H9 (cell line): ENCODE measurements around the gene P2RX5. TPM values are rescaled to one million over a fixed set of nuclear protein-coding genes. Genes with fewer than 3 reads are reported as not detected.

Experiments
- DNase-seq: peaks from one replicate; pipeline ENCODE4 v3.0.0-alpha.2; 2017
- H2AFZ ChIP-seq: one replicate; pipeline ENCODE4 v1.6.1; 2013; ENCODE audit warnings: mild to moderate bottlenecking, low read length, control low read depth, moderate library complexity
- H2AK5ac ChIP-seq: 2 replicates; pipeline ENCODE4 v1.6.1; 2013; ENCODE audit warnings: low read length, control low read depth, mixed read lengths; ENCODE audit not compliant: insufficient read length
- H2BK120ac ChIP-seq: one replicate; pipeline ENCODE4 v1.6.1; 2013; ENCODE audit warnings: low read depth, mild to moderate bottlenecking, low read length, control low read depth, inconsistent platforms; ENCODE audit not compliant: poor library complexity, severe bottlenecking
- H2BK12ac ChIP-seq: 2 replicates; pipeline ENCODE4 v1.6.1; 2013; ENCODE audit warnings: low read length, control low read depth, mixed read lengths, low read depth; ENCODE audit not compliant: insufficient read length
- H2BK15ac ChIP-seq: 2 replicates; pipeline ENCODE4 v1.6.1; 2013; ENCODE audit warnings: low read depth, low read length, control low read depth
- H2BK20ac ChIP-seq: one replicate; pipeline ENCODE4 v1.6.1; 2013; ENCODE audit warnings: low read depth, mild to moderate bottlenecking, low read length, control low read depth, inconsistent platforms; ENCODE audit not compliant: poor library complexity, severe bottlenecking
- H2BK5ac ChIP-seq: 2 replicates; pipeline ENCODE4 v1.6.1; 2013; ENCODE audit warnings: low read length, control low read depth, mixed read lengths; ENCODE audit not compliant: insufficient read length
- H3K14ac ChIP-seq: 2 replicates; pipeline ENCODE4 v1.6.1; 2013; ENCODE audit warnings: low read length, control low read depth; ENCODE audit not compliant: insufficient read depth
- H3K18ac ChIP-seq: 2 replicates; pipeline ENCODE4 v1.6.1; 2013; ENCODE audit warnings: low read depth, mild to moderate bottlenecking, mixed read lengths, low read length, control low read depth; ENCODE audit not compliant: insufficient read length
- H3K23ac ChIP-seq: 2 replicates; pipeline ENCODE4 v1.6.1; 2013; ENCODE audit warnings: low read length, control low read depth, mixed read lengths, low read depth; ENCODE audit not compliant: insufficient read length
- H3K23me2 ChIP-seq: 2 replicates; pipeline ENCODE4 v1.6.1; 2013; ENCODE audit warnings: low read depth, mild to moderate bottlenecking, mixed read lengths, low read length, control low read depth; ENCODE audit not compliant: insufficient read length, poor library complexity, severe bottlenecking
- H3K27ac ChIP-seq: 2 replicates; pipeline ENCODE4 v1.5.1; 2013; ENCODE audit warnings: low read length, control low read depth, mixed read lengths, low read depth; ENCODE audit not compliant: insufficient read length
- H3K27me3 ChIP-seq: 2 replicates; pipeline ENCODE4 v1.6.1; 2013; ENCODE audit warnings: low read length, control low read depth, inconsistent platforms; ENCODE audit not compliant: insufficient read depth
- H3K4ac ChIP-seq: 2 replicates; pipeline ENCODE4 v1.6.1; 2013; ENCODE audit warnings: low read depth, mild to moderate bottlenecking, control low read depth, inconsistent platforms, low read length, moderate library complexity
- H3K4me1 ChIP-seq: 2 replicates; pipeline ENCODE4 v1.6.1; 2013; ENCODE audit warnings: low read length, control low read depth, inconsistent platforms; ENCODE audit not compliant: insufficient read depth
- H3K4me2 ChIP-seq: 2 replicates; pipeline ENCODE4 v1.6.1; 2013; ENCODE audit warnings: low read length, control low read depth, mixed read lengths; ENCODE audit not compliant: insufficient read length, insufficient read depth
- H3K56ac ChIP-seq: 2 replicates; pipeline ENCODE4 v1.6.1; 2013; ENCODE audit warnings: low read depth, mild to moderate bottlenecking, mixed read lengths, low read length, control low read depth; ENCODE audit not compliant: insufficient read length
- H3K79me1 ChIP-seq: 2 replicates; pipeline ENCODE4 v1.6.1; 2013; ENCODE audit warnings: low read depth, mild to moderate bottlenecking, moderate library complexity, low read length, control low read depth, inconsistent platforms; ENCODE audit not compliant: insufficient read depth, poor library complexity, severe bottlenecking
- H3K79me2 ChIP-seq: 2 replicates; pipeline ENCODE4 v1.6.1; 2013; ENCODE audit warnings: low read length, control low read depth, inconsistent platforms; ENCODE audit not compliant: insufficient read depth
- H3K9ac ChIP-seq: 2 replicates; pipeline ENCODE4 v1.6.1; 2013; ENCODE audit warnings: low read length, control low read depth, mixed read lengths; ENCODE audit not compliant: insufficient read length; ENCODE audit errors: extremely low read depth
- H3K9me3 ChIP-seq: one replicate; pipeline ENCODE4 v1.6.1; 2013; ENCODE audit warnings: low read depth, low read length, inconsistent platforms; ENCODE audit not compliant: control insufficient read depth
- H3T11ph ChIP-seq: one replicate; pipeline ENCODE4 v1.6.1; 2013; ENCODE audit warnings: mild to moderate bottlenecking, low read length, control low read depth, inconsistent platforms
- H4K20me1 ChIP-seq: one replicate; pipeline ENCODE4 v1.6.1; 2013; ENCODE audit not compliant: control insufficient read depth, insufficient read length, insufficient read depth
- H4K5ac ChIP-seq: 2 replicates; pipeline ENCODE4 v1.6.1; 2013; ENCODE audit warnings: low read depth, mild to moderate bottlenecking, mixed read lengths, low read length, control low read depth; ENCODE audit not compliant: insufficient read length
- H4K8ac ChIP-seq: replicated peaks from 2 replicates; pipeline ENCODE4 v1.6.1; 2013; ENCODE audit warnings: low read length, control low read depth, mixed read lengths, low read depth; ENCODE audit not compliant: insufficient read length
- H4K91ac ChIP-seq: 2 replicates; pipeline ENCODE4 v1.6.1; 2013; ENCODE audit warnings: low read depth, mild to moderate bottlenecking, moderate library complexity, mixed read lengths, low read length, control low read depth; ENCODE audit not compliant: insufficient read length
- H3K27ac Mint-ChIP-seq, 3 experiments: 2 replicates in 2 of 3; 3 replicates in 1 of 3; pipeline ENCODE4 v1.8.0; 2020 to 2021; ENCODE audit warnings: mixed read lengths in 3 of 3, mild to moderate bottlenecking in 1 of 3, moderate library complexity in 1 of 3
- H3K27me3 Mint-ChIP-seq: 2 replicates; pipeline ENCODE4 v1.8.0; 2021; ENCODE audit warnings: low read depth, mild to moderate bottlenecking, moderate library complexity, mixed read lengths
- H3K36me3 Mint-ChIP-seq, 3 experiments: 2 replicates in 2 of 3; 3 replicates in 1 of 3; pipeline ENCODE4 v1.8.0; 2020 to 2021; ENCODE audit warnings: low read depth in 3 of 3, mixed read lengths in 3 of 3; ENCODE audit not compliant: insufficient read depth in 1 of 3
- H3K4me1 Mint-ChIP-seq, 2 experiments: 2 replicates each; pipeline ENCODE4 v1.8.0; 2020; ENCODE audit warnings: mixed read lengths in 2 of 2
- H3K4me3 Mint-ChIP-seq, 2 experiments: 2 replicates in 1 of 2; 3 replicates in 1 of 2; pipeline ENCODE4 v1.8.0; 2020 to 2021; ENCODE audit warnings: mild to moderate bottlenecking in 2 of 2, mixed read lengths in 2 of 2, moderate library complexity in 1 of 2
- H3K9me3 Mint-ChIP-seq, 2 experiments: 2 replicates in 1 of 2; 3 replicates in 1 of 2; pipeline ENCODE4 v1.8.0; 2020; ENCODE audit warnings: mild to moderate bottlenecking in 2 of 2, mixed read lengths in 2 of 2, moderate library complexity in 1 of 2
- WGBS: extraction: QIAGEN DNeasy Blood & Tissue Kit; methylation state at CpG from one replicate; pipeline ENCODE4 v1.1.7; 2013; ENCODE audit warnings: missing lambda C conversion rate, low lambda C conversion rate, mixed read lengths; ENCODE audit not compliant: insufficient read length; ENCODE audit errors: extremely low coverage; 5-methylcytosine and 5-hydroxymethylcytosine counted together
- total RNA-seq: library from RNA; stranded (reverse); gene quantifications from 2 replicates; pipeline ENCODE4 v1.2.1, GENCODE V29; 2021
- TF ChIP-seq, protein P1 (sequence below): fragments of 200-600 bp; sonication (generic); conservative IDR thresholded peaks from 3 replicates; pipeline ENCODE4 v1.8.0; 2021; ENCODE audit warnings: antibody characterized with exemption, mild to moderate bottlenecking

Gene P2RX5
- total RNA-seq, 1 experiment from 2014 or later, result 4.7 TPM

DNA sequence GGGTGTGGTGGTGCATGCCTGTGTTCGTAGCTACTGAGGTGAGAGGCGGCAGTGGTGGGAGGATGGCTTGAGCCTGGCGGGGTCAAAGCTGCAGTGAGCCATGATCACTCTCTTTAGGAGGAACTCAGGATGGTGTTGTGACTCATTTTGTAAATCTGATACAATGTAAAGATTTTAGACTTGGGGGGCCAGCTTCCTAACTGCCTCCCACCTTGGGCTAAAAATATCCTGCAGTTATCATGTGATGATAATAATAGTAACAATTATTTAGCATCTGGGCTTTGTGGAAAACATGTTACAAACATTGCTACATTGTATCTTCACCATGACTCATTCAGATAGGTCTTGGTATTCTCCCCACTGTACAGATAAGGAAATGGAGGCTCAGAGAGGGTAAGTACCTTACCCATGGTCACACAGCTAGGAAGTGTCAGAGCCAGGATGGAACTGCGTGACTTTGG lies 52.0 kb downstream of the P2RX5 start:
- Histone ChIP-seq H3K9me3 (no peaks in the 10 kb centered on the region), H3K79me1 (no peaks in the 10 kb centered on the region), H2BK5ac (no peak overlapping the region), H3K18ac (no peak overlapping the region), H2BK120ac (no peak overlapping the region), H4K5ac (no peak overlapping the region), H3K23me2 (no peaks in the 10 kb centered on the region), H4K91ac (no peak overlapping the region), H2AK5ac (no peak overlapping the region), H4K8ac (no peak overlapping the region), H3K27me3 (no peaks in the 10 kb centered on the region), H3K4me2 (no peak overlapping the region), H4K20me1 (no peaks in the 10 kb centered on the region), H3K27ac (no peak overlapping the region), H3K79me2 (no peaks in the 10 kb centered on the region), H3K4ac (no peak overlapping the region), H3K56ac (no peak overlapping the region), H3K23ac (no peak overlapping the region), H3T11ph (no peak overlapping the region), H2BK20ac (no peak overlapping the region), H3K14ac (no peak overlapping the region), H2BK15ac (no peak overlapping the region), H3K9ac (no peak overlapping the region), H2AFZ (no peak overlapping the region), H2BK12ac (no peak overlapping the region), H3K4me1 (no peaks in the 10 kb centered on the region; the same call in 1 of the 2 replicates)
- TF ChIP-seq, protein P1, sequence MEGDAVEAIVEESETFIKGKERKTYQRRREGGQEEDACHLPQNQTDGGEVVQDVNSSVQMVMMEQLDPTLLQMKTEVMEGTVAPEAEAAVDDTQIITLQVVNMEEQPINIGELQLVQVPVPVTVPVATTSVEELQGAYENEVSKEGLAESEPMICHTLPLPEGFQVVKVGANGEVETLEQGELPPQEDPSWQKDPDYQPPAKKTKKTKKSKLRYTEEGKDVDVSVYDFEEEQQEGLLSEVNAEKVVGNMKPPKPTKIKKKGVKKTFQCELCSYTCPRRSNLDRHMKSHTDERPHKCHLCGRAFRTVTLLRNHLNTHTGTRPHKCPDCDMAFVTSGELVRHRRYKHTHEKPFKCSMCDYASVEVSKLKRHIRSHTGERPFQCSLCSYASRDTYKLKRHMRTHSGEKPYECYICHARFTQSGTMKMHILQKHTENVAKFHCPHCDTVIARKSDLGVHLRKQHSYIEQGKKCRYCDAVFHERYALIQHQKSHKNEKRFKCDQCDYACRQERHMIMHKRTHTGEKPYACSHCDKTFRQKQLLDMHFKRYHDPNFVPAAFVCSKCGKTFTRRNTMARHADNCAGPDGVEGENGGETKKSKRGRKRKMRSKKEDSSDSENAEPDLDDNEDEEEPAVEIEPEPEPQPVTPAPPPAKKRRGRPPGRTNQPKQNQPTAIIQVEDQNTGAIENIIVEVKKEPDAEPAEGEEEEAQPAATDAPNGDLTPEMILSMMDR, result no peak
- WGBS, result no CpG with 5 or more reads among the region's 4 CpGs
- H3K27ac Mint-ChIP-seq, result no peak overlapping the region
- H3K27me3 Mint-ChIP-seq, result 0 out of 2 replicates have a peak, but pooled peaks cover 1% of the 10 kb centered on the region
- DNase-seq, result no peak
- H3K4me1 Mint-ChIP-seq, result peaks cover 16 to 20% of the 10 kb centered on the region in 2 experiments; a peak in 3 of 4 replicates
- no peak overlapping the region for H3K4me3 Mint-ChIP-seq
- no peaks in the 10 kb centered on the region for H3K9me3 Mint-ChIP-seq
- peaks cover 1 to 27% (median 22%) of the 10 kb centered on the region in 3 experiments; a peak in 4 of 7 replicates for H3K36me3 Mint-ChIP-seq
